ENCODE data around the gene COASY. TPM values are rescaled to one million over a fixed set of nuclear protein-coding genes. Genes with fewer than 3 reads are reported as not detected.
A peak's percentile ranks its signal among the peaks of the same experiment; 100 is the strongest.

The COASY gene
- total RNA-seq, 2 experiments from 2014 or later = 37.8 to 40.7 TPM

GRCh38 chr17:42566883-42567573 lies 5.1 kb downstream of the COASY start, which contains the start of gene MLX:
TSS of gene MLX (plus strand) at chr17:42567100. CDS start at chr17:42567125, 25 bp downstream.
- ChIA-PET CTCF (interaction anchor here (0.8 to 4.6 kb wide), 3 partner anchors 11 to 20 kb away, joined by 3 to 45 read pairs (median 3); partner anchors contain the start of gene PSMC3IP), POLR2A (interaction anchor here (0.6 to 2.6 kb wide), 11 partner anchors 11 to 879 kb away, joined by 3 to 26 read pairs (median 6); partner anchors contain the start of genes EIF1, NAGLU, ODAD4 and PSMC3IP)

GRCh38 chr17:42568341-42569111 lies 6.6 kb downstream of the COASY start:
- Histone ChIP-seq H3K27me3 (ENCODE audit: control insufficient read depth in 1 of 2, insufficient read depth in 2 of 2, low read length in 2 of 2) (no peaks in the 10 kb centered on the region), H3K4me1 (ENCODE audit: insufficient read depth, low read length) (peaks cover 54% of the 10 kb centered on the region), H3K36me3 (ENCODE audit: insufficient read depth, low read length) (peaks cover 81% of the 10 kb centered on the region), H3K4me3 (ENCODE audit: low read length) (no peak overlapping the region), H3K27ac (ENCODE audit: low read depth in 1 of 2, low read length in 2 of 2) (no peak overlapping the region), H3K9me3 (ENCODE audit: control insufficient read depth in 1 of 2, insufficient read depth in 1 of 2, low read length in 2 of 2) (no peaks in the 10 kb centered on the region)
- Mint-ChIP-seq H3K4me3 (peak overlapping the region; percentile 97), H3K36me3 (ENCODE audit: low read depth) (peaks cover 83% of the 10 kb centered on the region), H3K27me3 (no peaks in the 10 kb centered on the region), H3K4me1 (ENCODE audit: low read depth) (peaks cover 35% of the 10 kb centered on the region), H3K27ac (peak overlapping the region; percentile 96), H3K9me3 (no peaks in the 10 kb centered on the region)
- DNase-seq = peak in 1 of 14 experiments; percentile 20
- intact Hi-C loops (cut with DNase I, micrococcal nuclease) = no loop called here
- ChIA-PET CTCF (interaction anchor here (1.4 to 4.6 kb wide), 2 partner anchors 9 to 18 kb away, joined by 3 to 45 read pairs; partner anchors contain the start of gene PSMC3IP), POLR2A (interaction anchor here (2.2 to 2.5 kb wide), 2 partner anchors 14 to 40 kb away, joined by 10 to 17 read pairs; partner anchors contain the start of genes RETREG3 and TUBG1)
- no peak for TF ChIP-seq CTCF (IDR thresholded peaks at IDR 0.05)
- ATAC-seq (ENCODE audit: poor library complexity) = no peak

More at GRCh38 chr17:42566883-42567573, 5.1 kb downstream of the COASY start, which contains the start of gene MLX:
- intact Hi-C loops (cut with DNase I, micrococcal nuclease) = loop anchor here in 1 of 2 experiments (2.0 kb wide), 1 partner anchor 42 kb away; the partner anchor contains the start of genes RETREG3 and TUBG1
- no peaks in the 10 kb centered on the region for H3K9me3 ChIP-seq (ENCODE audit: control insufficient read depth in 1 of 2, insufficient read depth in 1 of 2, low read length in 2 of 2)
- no peaks in the 10 kb centered on the region for H3K27me3 Mint-ChIP-seq
- no peaks in the 10 kb centered on the region for H3K9me3 Mint-ChIP-seq
- peak within 1 kb of the TSS; percentile 83 to 86 for H3K27ac ChIP-seq (ENCODE audit: low read depth in 1 of 2, low read length in 2 of 2)
- H3K4me3 Mint-ChIP-seq = peak within 1 kb of the TSS; percentile 97
- H3K4me3 ChIP-seq (ENCODE audit: low read length) = peak within 1 kb of the TSS; percentile 96
- H3K27me3 ChIP-seq (ENCODE audit: control insufficient read depth in 1 of 2, insufficient read depth in 2 of 2, low read length in 2 of 2) = no peaks in the 10 kb centered on the region
- ATAC-seq (ENCODE audit: poor library complexity) = peak; percentile 68
- H3K36me3 Mint-ChIP-seq (ENCODE audit: low read depth) = peaks cover 83% of the 10 kb centered on the region
- DNase-seq = peak; percentile 83 to 97 (median 90)
- peaks cover 64% of the 10 kb centered on the region for H3K4me1 ChIP-seq (ENCODE audit: insufficient read depth, low read length)
- TF ChIP-seq CTCF (IDR thresholded peaks at IDR 0.05) = no peak
- H3K36me3 ChIP-seq (ENCODE audit: insufficient read depth, low read length) = peaks cover 69% of the 10 kb centered on the region
- peaks cover 42% of the 10 kb centered on the region for H3K4me1 Mint-ChIP-seq (ENCODE audit: low read depth)
- peak within 1 kb of the TSS; percentile 96 for H3K27ac Mint-ChIP-seq

- H3K27me3 Mint-ChIP-seq = no peaks in the 10 kb centered on the region
- intact Hi-C loops (cut with DNase I, micrococcal nuclease) = no loop called here
- no peaks in the 10 kb centered on the region for H3K9me3 Mint-ChIP-seq
- Histone ChIP-seq H3K36me3 (ENCODE audit: insufficient read depth, low read length) (peaks cover 65% of the 10 kb centered on the region), H3K27ac (ENCODE audit: low read depth in 1 of 2, low read length in 2 of 2) (peak overlapping the region in 1 of 2 donors; percentile 26), H3K27me3 (ENCODE audit: control insufficient read depth in 1 of 2, insufficient read depth in 2 of 2, low read length in 2 of 2) (no peaks in the 10 kb centered on the region), H3K4me3 (ENCODE audit: low read length) (no peak overlapping the region), H3K9me3 (ENCODE audit: control insufficient read depth in 1 of 2, insufficient read depth in 1 of 2, low read length in 2 of 2) (no peaks in the 10 kb centered on the region), H3K4me1 (ENCODE audit: insufficient read depth, low read length) (peaks cover 32% of the 10 kb centered on the region)
- peaks cover 78% of the 10 kb centered on the region for H3K36me3 Mint-ChIP-seq (ENCODE audit: low read depth)
- DNase-seq (no peak), ATAC-seq (ENCODE audit: poor library complexity) (no peak)
- TF ChIP-seq CTCF (IDR thresholded peaks at IDR 0.05) = no peak
- POLR2A ChIA-PET = no interaction called here
- no peak overlapping the region for H3K4me3 Mint-ChIP-seq
- H3K27ac Mint-ChIP-seq = no peak overlapping the region
- CTCF ChIA-PET = no interaction called here
- peaks cover 33% of the 10 kb centered on the region for H3K4me1 Mint-ChIP-seq (ENCODE audit: low read depth)
These were observed 9.7 kb downstream of the COASY start for GRCh38 chr17:42571435-42572225.

All from CD4-positive, alpha-beta T cell (primary cell).